GM19023 (cell line): Measurements from ENCODE around the gene TNNT2.

Experiments used
- ATAC-seq: cut with Tn5 transposase; IDR thresholded peaks from one replicate; pipeline ENCODE4 v1.9.1; 2021; ENCODE audit warnings: mild to moderate bottlenecking, moderate library complexity; ENCODE audit not compliant: unreplicated experiment

Gene TNNT2

DNA sequence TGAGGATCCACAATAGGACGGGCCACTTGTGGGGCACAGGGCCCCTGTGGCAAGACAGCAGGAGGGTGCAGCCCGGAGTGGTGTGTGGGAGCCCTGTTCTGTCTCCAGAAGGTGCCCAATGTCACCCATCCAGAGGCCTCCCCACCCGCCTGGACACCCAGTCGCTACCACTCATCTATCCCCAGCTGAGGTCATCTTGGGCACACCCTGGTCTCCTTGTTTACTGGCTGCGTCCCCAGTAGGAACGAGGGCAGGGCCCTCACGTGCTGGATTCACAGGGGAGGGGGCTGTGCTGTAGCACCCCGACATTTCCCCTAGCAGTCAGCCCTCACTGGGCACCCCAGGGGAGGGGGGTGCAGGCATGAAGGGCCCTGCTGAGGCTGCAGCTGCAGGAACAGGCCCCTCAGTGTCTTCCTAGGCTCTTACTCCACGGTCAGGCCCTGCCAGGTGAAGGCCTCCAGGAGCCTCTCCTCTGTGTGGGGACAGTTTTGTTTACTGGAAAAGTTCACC, 2.3 kb upstream of the TNNT2 start:
- no peak for ATAC-seq

DNA sequence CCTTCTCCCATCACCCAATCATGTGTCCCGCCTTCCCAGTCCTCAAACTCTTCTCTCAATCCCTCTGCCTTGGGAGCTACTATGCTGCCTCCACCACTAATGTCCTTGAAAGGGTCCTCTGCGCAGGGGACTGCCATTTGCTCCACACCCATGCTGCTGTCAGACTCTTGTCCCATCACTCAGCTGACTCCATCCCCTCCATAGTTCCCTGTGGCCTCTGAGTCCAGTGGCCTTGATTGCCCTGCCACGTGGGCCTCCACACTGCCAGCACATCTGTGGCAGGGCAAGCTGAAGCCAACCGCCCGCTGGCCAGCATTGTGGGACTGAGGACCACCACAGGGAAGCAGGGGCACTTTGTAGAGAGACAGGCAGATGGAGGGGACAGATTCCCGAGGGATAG, 1.3 kb upstream of the TNNT2 start:
- ATAC-seq: no peak

- ATAC-seq: no peak
Observed at GRCh38 chr1:201376464-201377374, 761 bp downstream of the TNNT2 start.

DNA sequence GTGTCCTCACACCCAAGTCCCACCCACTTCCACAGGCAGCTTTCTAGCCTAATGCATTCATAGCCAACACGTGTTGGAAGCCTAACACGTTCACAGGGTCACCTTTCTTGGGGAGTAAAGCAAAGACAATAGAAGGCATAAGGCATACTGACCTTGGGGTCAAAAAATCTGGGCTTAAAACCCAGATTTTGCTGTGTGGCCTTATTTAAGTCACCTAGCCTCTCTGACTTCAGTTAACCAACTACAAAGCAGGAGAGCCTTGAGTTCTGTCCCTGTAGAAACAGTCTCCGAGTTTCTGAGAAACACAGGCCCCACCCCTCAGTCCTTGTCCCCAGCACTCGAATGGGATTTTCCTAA, 1.4 kb downstream of the TNNT2 start:
- no peak for ATAC-seq

GRCh38 chr1:201375169-201375568, 2.3 kb downstream of the TNNT2 start:
- no peak for ATAC-seq

DNA sequence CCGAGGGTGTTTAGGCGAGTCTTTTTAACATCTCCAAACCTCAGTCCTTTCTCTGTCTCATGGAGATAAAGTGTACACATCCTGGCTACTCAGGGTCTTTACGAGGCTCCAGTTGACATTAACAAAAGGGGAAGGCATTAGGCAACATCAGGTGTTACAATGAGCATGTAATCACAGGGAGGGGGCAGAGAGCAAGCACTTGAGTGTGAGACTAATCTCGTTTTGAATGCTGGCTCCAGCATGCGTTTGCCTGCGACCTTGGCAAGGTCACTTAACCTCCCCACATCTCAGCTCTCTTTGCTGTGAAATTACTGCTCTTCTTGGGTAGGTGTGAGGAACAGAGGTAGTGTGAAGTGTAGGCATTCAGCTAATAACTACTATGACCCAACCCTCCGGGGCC, 3.1 kb downstream of the TNNT2 start:
- no peak for ATAC-seq

DNA sequence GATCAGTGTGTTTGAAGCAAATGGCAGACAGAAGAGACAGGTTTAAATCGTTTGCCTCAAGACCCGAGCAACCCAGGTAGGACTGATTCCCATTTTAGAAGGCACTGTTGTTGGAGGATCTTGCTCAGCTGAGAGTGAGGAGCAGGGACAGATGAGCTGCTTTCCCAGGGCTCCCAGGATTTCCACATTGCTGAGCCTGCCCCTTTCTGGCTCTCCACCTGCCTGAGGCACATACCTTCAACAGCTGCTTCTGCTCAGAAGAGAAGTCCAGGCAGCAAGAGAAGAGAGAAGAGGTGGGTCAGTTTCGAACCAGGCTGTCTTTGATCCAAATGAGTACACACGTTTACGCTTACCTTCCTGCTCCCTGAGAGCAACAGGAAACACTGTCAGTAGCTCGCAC, 5.7 kb downstream of the TNNT2 start:
- no peak for ATAC-seq

DNA sequence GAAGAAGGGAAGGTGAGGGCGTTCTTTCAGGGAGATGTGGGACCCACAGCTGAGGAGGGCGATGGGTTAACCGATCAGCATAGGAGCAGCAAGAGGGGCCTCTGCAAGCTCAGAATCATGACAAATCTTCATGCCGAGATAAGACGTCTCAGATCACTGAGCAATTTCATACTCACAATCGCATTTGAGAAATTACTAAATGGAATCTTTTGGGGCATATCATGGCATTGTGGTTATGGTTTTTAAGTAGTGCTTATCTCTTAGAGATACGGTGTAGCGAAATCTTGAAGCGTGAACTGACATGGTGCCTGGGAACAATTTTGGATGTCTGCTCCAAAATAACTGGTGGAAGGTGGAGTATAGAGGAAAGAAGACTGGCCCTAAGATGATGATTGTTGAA, 6.2 kb downstream of the TNNT2 start:
- ATAC-seq: no peak

- no peak for ATAC-seq
Observed at GRCh38 chr1:201370500-201370899, 7.0 kb downstream of the TNNT2 start.

- ATAC-seq: no peak
Observed at GRCh38 chr1:201369209-201369608, 8.3 kb downstream of the TNNT2 start.

GRCh38 chr1:201366696-201367095, 10.8 kb downstream of the TNNT2 start:
- ATAC-seq: no peak

GRCh38 chr1:201365251-201365650, 12.2 kb downstream of the TNNT2 start:
- ATAC-seq: no peak

- no peak for ATAC-seq
Observed at GRCh38 chr1:201364808-201365105, 12.7 kb downstream of the TNNT2 start.

DNA sequence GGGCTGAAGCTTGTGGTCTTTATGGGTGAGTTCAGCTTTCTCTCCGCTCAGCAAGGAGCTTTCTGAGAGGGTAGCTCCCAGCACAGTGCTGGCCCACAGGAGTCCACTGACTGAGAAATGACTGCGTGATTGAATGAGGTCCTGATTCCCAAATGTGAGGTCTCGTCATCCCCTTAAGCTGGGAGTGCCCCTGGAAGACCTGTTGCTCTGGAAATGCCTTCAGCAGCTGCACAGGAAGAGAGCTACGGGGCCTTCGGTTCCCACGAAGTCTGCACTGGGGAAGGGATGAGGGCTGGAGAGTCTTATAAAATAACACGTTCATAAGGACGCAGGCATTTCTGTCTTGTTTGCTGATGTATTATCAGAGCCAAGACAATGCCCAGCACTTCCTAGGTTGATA, 14.0 kb downstream of the TNNT2 start:
- ATAC-seq: no peak

DNA sequence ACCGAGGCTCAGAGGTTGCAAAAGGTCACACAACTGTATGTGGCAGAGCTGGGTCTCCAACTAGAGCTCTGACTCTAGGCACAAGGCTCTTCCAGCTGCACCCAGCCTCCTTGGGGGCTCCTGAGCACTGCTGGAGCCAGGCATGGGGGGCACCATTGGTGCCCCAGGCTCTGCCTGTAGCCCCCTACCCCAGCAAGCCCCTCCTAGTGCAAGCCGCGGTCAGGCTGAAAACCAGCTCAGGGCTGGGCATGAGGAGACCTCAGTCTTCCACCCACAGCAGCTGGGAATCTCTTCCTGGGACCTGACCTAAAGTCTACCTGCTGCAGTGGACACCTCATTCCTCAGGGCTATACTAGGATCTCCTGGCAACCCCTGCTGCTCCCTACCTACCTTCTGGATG, 14.6 kb downstream of the TNNT2 start:
- ATAC-seq: no peak

DNA sequence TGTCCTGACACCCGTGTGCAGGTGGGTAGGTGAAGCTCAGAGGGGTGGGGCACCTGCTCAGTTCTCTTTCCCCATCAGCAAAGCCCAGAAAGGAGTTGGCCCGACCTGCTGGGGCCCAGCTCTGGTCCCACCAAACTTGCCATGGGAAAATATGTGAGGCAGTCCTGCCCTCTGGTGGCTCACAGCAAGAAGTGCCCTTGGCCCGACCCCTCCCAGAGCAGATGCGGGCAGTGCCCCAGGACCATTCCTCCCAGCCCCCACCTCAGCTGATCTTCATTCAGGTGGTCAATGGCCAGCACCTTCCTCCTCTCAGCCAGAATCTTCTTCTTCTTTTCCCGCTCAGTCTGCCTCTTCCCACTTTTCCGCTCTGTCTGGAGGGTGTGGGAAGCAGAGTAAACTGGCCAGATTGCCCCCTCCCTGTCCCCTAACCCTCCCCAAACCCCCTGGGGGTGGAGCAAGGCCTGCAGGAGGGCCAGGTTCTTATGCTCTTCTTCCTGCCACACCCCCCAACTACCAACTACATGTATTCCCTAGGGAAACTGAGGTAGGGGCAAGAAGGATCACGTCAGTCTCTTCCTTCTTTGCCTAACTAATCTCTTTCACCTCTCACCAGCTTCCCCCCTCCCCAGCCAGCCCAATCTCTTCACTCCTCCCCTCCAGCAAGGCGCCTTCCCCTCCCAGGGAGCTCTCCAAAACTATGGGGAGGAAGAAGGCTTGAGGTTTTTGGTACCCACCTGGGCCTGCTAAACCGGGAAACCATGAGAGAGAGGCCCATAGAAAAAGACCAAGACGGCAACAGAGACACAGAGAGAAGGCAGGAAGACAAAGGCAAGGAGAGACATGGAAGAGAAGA, 15.6 kb downstream of the TNNT2 start:
- no peak for ATAC-seq

GRCh38 chr1:201360901-201361651, 16.4 kb downstream of the TNNT2 start:
- ATAC-seq: no peak

DNA sequence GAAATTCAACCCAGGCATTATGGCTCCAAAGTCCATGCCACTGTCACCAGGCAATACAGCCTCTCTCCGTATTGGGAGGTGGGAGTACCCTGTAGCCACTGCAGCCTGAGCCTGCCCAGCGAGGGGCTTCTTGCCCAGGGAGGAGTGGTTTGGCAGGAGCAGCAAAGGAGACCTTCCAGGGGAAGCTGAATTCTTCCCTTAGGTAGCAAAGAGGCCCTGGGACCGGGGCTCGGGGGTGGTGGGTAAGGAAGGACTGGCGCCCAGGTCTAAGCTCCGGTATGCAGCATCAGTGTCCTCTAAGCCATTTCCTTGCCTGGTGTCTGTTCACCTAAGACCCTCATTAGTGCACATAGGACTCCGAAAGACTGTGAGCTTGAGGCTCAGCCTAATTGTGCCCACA, 17.0 kb downstream of the TNNT2 start:
- ATAC-seq: no peak

- ATAC-seq: no peak
Observed at GRCh38 chr1:201359873-201360210, 17.6 kb downstream of the TNNT2 start.

DNA sequence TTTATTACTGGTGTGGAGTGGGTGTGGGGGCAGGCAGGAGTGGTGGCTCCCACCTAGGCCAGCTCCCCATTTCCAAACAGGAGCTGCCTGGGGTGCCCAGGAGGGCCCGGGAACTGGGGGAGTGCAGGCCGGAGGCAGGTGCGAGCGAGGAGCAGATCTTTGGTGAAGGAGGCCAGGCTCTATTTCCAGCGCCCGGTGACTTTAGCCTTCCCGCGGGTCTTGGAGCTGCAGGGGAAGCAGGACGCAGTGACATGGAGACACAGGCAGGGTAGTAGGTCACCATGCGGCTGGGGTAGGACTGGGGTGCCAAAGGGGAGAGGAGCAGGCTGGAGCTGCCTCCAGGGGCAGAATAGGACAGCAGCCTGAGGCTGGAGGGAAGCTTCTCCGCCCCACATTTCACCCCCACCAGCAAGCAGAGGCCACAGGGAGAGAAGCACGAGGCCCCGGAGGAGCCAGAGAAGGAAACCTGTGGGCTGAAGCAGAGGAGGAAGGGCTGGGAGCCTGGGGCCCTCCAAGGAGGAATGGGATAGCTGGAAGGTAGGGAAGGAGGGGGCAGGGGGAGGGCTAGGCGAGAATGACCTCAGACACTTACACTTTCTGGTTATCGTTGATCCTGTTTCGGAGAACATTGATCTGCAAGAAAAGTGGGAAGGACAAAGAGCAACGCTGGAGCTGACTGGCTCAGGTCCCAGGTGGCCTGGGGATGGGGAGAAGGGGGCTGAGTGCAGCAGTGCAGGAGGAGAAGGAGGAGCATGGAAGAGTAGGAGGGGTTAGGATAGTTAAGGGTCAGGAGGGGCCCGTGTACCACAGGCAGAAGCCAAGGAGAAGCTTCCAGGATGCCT, 18.2 kb downstream of the TNNT2 start:
- ATAC-seq: no peak

- no peak for ATAC-seq
Observed at GRCh38 chr1:201358596-201358995, 18.9 kb downstream of the TNNT2 start.
